RPMI8226 (cell line): ENCODE data around the gene VAC14.
"Not testable (repeated sequence)": the region's sequence is repeated elsewhere in the genome, so short reads cannot be mapped to it uniquely, and the experiment has no call there.

Experiments
- DNase-seq: peaks from one replicate; pipeline ENCODE4 v3.0.0-alpha.2; 2015

The VAC14 gene

DNA sequence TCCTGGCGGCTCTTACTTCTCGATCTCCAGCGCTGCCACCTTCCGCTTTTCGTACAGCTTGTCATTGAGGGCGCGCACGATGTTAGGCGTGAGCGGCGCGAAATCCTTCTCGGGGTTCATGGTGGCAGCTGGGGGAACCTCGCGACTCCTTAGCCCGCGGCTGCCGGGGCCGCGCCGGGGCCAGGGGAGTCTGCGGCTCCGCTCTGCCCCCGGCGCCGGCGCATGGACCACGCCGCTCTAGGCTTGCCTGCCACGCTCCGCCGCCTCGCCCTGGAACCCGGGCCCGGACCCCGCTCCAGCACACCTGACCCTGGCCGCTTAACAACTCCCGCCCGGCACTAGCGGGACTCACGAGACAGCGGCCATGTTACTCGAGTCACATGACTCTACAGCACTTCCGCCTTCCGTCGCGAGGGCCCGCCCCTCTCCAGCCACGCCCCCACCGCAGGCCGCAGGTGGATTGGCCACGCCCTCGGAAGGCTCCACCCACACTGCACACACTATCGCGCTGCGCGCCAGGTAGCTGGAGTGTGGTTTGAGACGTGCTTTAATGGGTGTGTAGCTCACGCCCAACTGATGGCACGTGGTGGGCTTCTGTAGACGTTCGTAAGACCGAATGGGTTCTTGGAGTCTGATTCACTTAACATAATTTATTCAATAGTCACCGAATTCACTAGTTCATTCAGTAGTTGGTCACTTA, at the start of gene VAC14:
Gene VAC14 (minus strand): TSS at position 378 of the 700 bp plus-strand sequence. CDS start 258 bp downstream, at position 120.
- peak; percentile 98 for DNase-seq

DNA sequence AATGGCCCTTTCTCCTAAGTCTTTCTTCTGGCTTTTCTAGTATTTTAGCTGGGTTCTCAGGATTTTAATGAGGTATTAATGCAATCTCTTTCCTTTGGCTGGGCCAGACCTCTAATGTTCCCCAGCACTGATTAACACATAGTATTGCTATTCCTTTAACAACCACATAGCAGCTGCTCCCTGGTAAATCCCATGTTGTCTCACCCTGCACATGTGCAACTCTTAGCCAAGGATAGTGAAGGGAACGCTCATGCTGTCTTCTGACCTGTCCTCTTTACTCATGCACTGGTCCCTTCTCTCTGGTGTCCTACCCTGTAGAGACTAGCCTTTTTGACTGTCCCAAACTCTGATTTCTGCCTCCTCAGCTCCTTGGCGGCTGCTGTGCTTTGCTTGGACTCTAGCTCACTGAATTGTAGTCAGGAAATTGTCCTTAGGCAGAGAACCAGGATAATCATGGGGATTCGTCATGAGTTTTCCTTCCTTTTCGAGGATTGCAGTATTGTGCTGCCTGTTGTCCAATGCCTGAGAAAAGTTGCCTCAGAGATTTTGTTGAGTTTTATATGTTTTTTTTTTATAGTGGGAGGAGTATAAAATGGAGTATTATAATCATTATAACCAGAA, 22.6 kb upstream of the VAC14 start:
- not testable (repeated sequence) for DNase-seq

DNA sequence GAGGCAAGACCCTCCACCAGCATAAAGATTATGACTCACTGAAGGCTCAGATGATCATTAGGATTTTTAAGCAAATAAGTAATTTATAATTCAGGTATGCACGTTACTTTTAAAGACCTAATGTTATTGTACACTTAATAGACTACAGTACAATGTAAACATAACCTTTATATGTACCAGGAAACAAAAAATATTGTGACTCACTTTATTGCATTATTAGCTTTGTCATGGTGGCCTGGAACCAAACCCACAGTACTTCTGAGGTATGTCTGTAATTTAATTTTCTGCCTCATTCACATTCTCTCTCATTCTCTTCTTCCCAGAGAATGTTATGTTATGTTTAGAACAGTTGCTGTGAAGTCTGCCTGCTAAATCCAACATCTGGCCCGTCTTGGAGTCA, 21.8 kb upstream of the VAC14 start:
- not testable (repeated sequence) for DNase-seq

DNA sequence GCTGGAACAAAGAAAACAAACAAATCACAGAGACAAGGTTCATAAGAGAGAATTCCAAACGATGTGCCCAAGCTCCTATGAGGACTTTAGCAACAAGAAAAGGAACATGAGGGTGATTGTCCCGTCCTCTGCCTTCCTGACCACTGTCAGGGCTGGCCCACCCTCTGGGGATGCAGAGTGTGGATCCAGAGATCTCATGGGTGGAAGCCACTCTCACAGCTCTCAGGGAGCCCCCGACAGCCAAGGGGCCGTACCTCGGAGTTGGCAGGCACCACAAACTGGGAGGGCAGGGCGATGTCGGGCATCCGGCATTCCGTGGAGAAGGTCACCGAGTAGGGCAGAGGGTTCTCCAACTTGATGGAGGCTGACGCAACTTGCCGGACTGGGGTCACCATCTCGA, 17.1 kb upstream of the VAC14 start:
- DNase-seq, result not testable (repeated sequence)

DNA sequence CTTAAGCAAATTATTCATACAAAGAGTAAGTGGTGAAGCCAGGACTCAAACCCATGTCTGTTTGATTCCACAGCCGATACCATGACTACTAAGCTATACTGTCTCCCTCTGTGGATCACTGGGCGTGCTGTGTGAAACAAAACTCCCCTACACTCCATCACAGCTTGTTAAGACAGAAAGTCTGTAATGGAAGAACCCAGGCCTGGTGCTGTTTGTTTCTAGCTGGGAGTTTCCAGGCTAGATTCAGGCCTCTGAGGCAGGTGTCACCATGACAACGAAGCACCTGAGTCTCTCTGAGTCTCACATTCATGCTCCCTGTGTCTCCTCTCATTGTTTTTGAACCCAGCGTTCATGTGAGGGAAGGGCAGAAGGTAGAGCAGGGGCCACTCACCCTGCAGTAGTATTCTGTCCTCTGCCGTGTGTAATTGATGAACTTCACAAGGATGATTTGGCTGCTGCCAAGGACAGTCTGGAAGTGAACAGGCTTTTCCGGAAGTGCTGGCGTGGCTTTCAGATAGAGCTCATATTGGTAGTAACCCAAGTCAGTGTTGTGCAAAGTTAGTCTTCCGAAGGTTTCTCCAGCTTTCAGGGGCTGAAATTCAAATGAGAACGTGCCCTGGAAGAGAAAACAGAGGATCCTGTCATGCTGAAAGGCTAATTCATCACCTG, 8.6 kb upstream of the VAC14 start:
- peak; percentile 39 for DNase-seq

DNA sequence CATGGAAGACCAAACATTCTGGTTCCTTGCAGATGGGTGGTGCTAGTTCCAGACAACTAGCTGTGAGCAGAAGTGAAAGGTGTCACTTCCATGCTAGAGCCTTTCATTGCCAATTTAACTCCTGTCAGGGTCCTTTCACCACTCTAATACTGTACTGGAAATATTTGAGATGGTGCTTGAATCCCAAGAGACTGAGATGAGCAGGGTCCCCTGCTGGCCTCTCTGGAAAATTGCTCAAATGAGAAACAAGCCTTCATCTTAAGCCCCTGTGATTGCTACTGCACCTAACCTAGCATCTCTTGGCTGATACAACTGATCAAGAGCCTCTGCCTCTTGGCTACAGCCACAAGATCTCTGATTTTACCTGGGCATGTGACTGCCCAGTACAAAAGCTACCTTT, 7.4 kb upstream of the VAC14 start:
- DNase-seq, result no peak

DNA sequence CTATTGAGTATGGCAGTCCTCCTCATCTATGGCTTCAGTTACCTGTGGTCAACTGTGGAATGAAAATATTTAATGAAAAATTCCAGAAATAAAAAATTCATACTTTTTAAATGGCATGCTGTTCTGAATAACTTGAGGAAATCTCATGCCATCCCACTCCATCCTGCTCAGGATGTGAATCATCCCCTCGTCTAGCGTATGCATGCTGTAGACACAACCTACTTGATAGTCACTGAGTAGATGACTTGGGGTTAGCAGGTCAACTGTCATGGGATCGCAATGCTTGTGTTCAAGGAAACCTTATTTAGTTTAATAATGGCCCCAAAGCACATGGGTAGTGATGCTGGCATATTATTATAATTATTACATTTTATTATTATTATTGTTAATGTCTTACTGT, 4.8 kb upstream of the VAC14 start:
- no peak for DNase-seq

DNA sequence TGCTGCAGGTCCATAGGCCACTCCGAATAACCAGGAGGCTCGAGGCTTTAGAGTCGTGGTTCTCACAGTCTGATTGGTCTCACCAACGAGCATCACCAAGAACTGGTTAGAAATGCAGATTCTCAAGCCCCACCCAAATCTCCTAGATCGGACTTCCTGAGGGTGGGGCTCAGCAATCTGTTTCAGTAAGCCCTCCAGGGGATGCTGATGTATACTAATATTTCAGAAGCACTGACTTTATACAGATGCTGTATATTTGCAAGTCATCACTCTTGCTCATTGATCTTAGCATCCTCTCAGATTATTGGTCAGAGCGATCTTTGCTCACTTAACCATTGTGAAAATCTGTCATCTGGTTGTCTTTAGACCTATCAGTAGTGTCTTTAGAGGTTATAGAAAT, 4.4 kb upstream of the VAC14 start:
- DNase-seq, result no peak

DNA sequence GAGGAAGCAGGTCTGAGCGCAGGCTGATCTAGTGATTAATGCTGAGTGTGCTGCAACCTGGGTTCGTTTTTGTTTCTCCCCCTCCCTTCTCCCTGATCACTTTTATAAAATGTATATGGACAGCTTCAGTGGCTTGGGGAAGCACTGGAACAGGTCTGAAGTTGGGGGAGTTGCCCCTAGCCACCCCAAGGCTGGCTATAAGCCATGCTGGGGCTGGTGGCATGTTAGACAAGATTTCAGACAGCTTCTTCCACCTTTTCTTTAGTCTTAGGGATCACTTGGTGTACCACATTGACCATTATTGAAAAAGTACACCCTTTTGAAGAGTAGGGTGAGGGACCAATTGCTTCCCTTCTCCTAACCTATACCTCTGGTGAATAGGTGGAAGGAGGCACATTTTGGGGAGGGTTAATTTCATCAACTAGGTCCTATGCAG, 3.8 kb upstream of the VAC14 start:
- no peak for DNase-seq

DNA sequence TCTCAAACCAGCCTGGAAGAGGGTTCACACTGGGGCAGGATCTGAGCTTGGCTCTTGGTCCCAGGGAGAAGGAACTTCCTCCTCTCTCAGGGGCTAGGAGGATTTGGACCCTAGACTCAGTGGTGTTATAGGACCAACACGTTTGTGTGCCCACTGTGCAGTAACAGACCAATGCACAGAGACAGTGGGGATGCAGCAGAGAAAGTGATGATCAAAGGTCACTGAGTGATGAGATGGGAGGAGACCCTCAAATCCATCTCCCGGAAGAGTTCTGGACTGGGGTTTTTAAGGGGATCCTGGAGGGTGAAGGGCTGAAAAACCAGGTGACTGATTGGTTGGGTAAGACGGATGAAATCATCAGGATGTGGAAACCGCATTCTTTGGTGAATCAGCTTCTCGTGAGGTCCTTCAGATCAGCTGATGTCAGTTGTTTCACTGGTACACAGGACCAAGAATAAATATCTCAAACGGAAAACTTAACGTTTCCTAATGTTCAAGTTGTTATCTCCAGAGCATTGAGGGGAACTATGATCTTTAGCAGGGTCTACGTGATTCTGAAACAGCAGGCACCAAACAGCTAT, 3.3 kb upstream of the VAC14 start:
- peak; percentile 19 for DNase-seq

DNA sequence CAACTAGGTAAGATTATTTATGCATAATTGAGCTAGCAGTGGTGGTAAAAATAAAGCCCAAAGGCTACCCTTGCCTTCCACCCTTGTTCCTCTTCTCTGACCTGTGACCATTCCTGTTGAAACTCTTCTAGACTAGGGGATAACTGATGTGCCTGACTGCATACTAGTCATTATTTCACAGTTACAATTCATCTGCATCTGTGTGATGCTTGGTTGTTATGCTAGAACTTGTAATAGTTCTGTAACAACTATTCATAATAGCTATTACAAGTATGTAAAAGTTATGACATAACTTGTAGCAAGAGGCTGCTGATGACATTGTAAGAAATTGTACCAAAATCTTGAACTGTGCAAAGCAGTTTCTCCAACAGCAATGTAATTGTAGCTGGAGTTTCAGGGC, 2.4 kb upstream of the VAC14 start:
- no peak for DNase-seq

DNA sequence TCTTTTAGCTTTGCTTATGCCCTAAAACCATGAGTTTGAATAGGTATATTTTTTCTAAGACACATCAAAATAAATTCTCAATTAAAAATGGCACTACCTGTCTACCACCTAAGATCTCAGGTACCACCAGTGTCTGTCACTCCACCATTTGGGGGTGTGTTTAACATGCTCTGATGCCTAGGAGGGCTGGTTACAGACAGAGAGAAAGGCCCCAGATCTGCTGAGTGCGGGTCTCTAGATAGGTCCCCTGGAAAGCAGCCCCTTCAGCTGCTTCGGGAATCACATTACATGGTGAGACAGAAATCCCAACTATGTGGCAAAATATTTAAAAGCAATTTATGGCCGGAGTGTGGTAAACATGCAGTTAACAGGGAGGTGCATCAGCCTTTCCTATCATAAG, 653 bp upstream of the VAC14 start:
- no peak for DNase-seq

DNA sequence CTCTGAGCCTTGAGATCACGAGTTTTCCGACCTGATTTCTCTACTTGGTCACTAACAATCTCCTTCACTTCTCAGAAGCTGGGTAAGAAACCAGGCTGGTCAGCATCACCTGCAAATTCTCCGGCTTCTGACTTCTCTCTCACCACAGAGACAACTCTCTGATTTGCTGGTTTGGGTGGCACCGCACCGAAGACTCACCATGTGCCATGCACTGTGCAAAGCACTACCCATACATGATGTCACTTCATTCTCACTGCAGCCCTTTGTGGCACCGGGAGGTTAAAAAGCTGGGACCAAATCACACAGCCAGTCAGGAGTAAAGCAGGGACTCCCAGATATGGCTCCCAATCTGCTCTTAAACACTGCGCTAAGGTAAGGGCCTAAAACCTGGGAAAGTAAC, 647 bp downstream of the VAC14 start:
- DNase-seq, result peak; percentile 26

DNA sequence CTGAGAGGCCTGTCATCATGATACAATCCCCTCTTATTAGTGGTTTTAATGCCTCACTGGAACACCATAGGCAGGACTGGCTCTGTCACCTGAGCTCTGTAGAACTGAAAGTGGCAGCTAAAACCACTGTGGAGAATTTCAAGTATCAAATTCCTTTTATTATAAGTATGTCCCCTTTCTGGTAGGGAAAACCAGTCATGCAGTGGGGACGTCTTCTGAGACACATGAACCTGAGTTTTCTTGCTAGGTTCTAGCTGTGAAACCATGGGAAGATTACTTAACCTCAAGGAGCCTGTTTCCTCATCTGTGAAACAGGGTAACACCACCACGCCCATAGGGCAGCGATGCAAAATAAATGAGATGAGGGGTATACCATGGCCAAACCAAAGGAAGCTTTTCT, 4.7 kb downstream of the VAC14 start:
- DNase-seq, result no peak

DNA sequence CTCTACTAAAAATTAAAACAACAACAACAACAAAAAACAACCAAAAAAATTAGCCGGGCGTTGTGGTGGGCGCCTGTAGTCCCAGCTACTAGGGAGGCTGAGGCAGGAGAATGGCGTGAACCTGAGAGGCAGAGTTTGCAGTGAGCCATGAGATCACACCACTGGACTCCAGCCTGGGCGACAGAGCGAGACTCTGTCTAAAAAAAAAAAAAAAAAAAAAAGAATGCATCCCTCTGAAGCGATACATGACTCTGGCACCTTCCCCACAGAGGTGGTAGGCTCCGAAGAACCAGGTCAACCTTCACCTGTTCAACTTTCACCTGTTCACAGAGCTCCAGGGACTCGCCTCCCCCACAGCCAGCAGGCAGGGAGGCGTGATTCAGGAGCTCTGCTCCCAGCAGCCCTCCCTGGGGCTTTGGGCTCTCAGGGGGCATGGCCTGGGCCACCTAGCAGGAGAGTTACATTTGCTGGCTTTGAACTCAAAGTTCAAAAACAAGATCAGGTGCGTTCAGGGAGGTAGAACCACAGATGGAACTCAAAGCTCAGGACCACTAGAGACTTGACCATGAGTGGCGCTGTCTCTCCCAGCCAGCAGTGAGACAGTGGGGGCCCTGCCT, 5.6 kb downstream of the VAC14 start:
- DNase-seq, result no peak

DNA sequence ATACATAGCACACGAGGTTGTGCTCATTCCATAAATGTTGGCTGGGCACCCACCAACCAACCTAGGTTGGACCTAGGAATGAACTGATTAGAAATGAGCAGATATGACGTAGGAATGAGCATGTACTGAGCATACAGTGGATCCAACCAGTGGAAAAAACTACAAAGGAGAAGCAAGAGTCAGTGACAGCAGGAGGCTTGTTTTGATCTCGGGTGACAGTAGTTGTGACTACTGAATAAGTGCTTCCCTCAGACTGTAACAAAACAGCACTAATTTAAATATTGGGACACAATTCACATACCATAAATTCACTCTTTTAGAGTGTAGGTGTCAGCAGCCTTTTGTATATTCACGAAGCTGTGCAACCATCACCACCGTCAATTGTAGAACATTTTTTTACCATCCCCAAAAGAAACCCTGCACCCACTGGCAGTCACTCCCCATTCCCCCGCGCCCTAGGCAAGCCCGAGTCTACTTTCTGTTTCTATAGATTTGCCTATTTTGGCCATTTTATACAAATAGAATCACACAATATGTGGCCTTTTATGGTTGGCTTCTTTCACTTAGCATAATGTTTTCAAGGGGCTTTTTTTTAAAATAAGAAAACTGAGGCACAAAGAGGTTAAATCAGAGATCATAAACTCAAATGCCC, 7.0 kb downstream of the VAC14 start:
- no peak for DNase-seq

DNA sequence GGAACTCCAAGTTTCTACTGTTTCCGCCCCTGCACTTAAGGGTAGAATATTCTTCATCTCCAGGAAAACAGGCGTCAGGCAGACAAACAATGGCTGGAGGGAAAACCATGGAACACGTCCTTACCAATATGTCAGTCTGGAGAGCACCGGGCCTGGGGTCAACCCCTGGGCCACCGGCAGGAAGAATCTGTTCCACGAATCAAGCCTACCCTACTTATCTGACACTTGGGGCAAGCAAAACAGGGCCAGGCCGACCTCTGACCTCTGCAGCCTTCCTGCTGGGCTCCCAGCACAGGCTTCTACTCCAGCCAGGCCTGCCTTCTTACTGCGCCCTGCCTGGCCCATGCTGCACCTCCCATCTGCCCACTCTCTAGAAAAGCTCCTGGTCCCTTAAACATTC, 10.1 kb downstream of the VAC14 start:
- no peak for DNase-seq

DNA sequence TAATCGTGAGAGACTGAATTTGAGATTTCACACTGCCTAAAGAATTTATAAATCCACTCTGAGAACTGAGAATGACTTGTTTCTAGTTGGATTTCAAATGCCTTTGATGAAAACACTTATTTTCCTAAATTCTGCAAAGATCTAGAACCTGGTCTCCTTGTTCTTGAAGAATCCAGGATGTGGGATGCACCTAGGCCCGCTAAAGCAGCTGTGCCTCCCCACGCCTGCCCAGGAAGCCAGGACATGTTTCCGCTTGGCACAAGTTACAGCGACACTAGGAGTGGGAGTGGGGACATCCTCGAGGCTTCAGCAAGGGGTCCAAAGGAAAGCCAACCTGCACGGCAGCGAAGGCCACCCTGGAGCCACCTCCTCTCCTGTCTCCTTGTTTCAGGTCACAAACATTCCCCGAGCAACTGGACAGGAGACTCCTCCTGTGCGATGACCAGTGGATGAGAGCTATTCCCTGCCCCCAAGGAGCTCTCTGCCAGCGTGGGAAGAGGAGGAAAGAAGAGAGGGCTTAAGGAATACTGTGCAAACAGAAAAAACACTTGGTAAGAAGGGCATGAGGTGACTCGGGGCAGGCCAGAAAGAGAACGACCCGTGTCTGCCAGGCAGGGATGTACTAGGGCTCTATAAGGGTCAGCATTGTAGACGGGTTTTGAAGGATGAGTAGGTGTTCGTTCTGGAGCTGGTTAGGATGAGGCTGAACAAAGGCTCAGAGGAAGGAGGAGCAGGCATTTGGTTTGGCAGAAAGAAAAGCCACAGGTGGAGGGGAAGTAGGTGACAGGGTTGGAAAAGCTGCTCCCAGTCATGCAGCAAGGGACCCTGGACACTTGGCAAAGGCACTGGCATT, 11.1 kb downstream of the VAC14 start:
- no peak for DNase-seq

DNA sequence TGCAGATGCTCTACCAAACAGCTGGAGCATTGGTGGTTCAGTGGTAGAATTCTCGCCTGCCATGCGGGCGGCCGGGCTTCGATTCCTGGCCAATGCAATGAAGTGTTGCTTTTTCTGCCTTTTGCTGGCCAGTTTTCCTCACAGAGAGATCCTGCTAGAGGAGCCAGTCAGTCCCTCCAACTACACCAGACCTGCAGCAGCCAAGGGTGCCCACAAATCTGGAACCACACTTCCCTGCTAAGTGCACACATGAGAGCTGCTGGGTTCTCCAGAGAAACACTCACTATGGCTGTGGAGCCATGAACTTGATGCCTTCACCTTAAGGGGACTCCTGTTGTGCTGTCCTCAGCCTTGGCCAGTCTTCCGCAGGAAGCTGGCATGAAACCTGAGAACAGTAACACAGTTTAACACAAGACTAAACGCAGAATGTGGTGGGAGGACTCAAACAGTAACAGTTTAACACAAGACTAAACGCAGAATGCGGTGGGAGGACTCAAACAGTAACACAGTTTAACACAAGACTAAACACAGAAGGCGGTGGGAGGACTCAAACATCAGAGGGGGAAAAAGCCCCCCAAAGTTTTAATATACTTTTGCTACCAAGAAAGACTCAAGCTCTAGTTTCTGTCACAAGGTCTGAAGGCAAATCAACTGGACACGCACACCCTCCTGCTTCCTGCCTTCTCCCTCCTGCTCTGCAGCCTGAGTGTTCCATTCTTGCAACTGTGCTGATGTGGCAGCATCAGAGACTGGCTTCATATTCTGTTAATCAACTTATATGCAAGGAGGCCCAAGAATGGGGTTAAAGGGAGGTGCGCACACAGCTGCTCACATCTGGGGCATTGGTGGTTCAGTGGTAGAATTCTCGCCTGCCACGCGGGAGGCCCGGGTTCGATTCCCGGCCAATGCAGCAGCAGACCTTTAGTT, 12.0 kb downstream of the VAC14 start:
- DNase-seq, result no peak

DNA sequence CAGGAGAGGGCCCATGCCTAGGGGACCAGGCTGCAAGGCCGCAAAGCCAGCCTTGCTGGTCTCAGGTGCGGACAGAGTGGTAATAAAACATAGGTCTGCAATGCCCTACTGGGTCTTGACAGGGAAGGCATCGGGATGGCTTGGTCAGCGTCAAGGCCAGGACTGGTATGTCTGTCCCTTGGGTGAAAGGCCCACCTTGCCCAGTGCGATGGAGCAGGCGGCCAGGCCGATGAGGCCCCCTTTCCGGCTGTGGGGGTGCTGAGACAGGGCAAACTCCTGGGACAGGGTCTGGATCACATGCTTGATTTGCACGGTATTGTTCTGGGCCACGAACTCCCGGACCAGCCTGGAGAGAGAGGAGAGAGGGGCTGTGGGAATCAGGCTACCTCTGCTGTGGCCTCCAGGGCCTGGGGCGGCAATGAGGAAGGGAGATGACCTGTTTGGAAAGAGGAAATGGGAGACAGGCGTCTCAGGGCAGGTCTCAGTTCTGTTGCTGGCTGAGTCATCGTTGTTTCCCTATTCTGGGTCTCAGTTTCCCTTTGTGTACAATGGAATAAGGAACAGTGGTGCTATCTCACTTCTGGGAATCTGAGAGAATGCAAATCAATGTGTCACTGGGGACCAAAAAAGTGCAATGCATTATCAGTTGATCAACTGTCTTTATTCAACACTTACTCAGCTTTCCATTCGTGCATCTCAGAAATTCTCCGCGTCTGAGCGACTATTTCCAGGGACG, 14.8 kb downstream of the VAC14 start:
- DNase-seq, result no peak
